ENCODE results near the gene FRYL. TPM values are rescaled to one million over a fixed set of nuclear protein-coding genes. Genes with fewer than 3 reads are reported as not detected.

FRYL gene
- total RNA-seq, 1 experiment from 2014 or later = 29.9 TPM

- no peak overlapping the region for H3K4me3 ChIP-seq (ENCODE audit: low read length)
- intact Hi-C loops (cut with micrococcal nuclease) = no loop called here
- no peaks in the 10 kb centered on the region for H3F3A ChIP-seq (ENCODE audit: low read length, unreplicated experiment)
- POLR2A ChIA-PET (ENCODE audit: unreplicated experiment) = interaction anchor here (0.6 kb wide), 1 partner anchor 13 kb away, joined by 4 read pairs; no protein-coding TSS in a partner anchor
- BruUV-seq (replicated peaks) = no TSS peak
- H3K4me1 ChIP-seq (ENCODE audit: insufficient read depth, low read length) = no peaks in the 10 kb centered on the region
- ATAC-seq (no peak), DNase-seq (no peak)
- H4K20me1 ChIP-seq (ENCODE audit: low read length) = no peaks in the 10 kb centered on the region
- no peak overlapping the region for H3K27ac ChIP-seq (ENCODE audit: low read length)
- TF ChIP-seq EZH2 (IDR thresholded peaks at IDR 0.05; ENCODE audit: low read length, unreplicated experiment) (no peak), EZH2phosphoT487 (IDR thresholded peaks at IDR 0.05; ENCODE audit: borderline replicate concordance, low read length) (no peak), CTCF (conservative IDR thresholded peaks at IDR 0.05; ENCODE audit: low read depth, low read length) (no peak)
- no peak overlapping the region for H2AFZ ChIP-seq (ENCODE audit: low read length)
- no peaks in the 10 kb centered on the region for H3K9me3 ChIP-seq (ENCODE audit: low read length)
- CTCF ChIA-PET = no interaction called here
- no peaks in the 10 kb centered on the region; the same call in 1 of the 2 replicates for H3K36me3 ChIP-seq (ENCODE audit: low read depth, low read length)
- no peaks in the 10 kb centered on the region for H3K27me3 ChIP-seq (ENCODE audit: low read length)
- H3K9me2 ChIP-seq (replicated peaks; ENCODE audit: low read length) = no peaks in the 10 kb centered on the region
- no peaks in the 10 kb centered on the region for H3K79me2 ChIP-seq (ENCODE audit: low read length)
- H3K4me2 ChIP-seq (ENCODE audit: low read length) = no peak overlapping the region
- H3K9ac ChIP-seq (ENCODE audit: low read length) = no peak overlapping the region
These were observed 159.2 kb downstream of the FRYL start for GRCh38 chr4:48620831-48621230.

DNA sequence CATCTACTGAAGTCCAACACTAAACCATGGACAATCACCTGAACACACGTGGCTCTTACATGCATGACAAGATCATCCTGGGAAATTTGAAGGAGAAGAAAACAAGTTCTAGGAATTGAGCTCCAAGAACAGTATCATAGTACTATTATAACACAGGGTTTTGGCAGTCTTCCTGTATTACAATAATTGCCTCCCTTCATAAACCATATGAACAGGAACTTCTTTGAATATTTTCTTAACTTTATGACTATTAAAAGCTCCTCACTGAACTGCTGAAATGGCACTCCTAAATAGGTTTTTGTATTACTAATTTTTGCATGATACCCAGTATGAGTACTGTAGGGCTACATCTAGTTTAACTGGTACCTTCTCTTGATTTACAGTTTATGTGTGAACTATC is 160.0 kb downstream of the FRYL start:
- Histone ChIP-seq H3K79me2 (ENCODE audit: low read length) (no peaks in the 10 kb centered on the region), H3K9ac (ENCODE audit: low read length) (no peak overlapping the region), H2AFZ (ENCODE audit: low read length) (no peak overlapping the region), H3K36me3 (ENCODE audit: low read depth, low read length) (no peaks in the 10 kb centered on the region; the same call in 1 of the 2 replicates), H3K27me3 (ENCODE audit: low read length) (no peaks in the 10 kb centered on the region), H4K20me1 (ENCODE audit: low read length) (no peaks in the 10 kb centered on the region), H3K4me1 (ENCODE audit: insufficient read depth, low read length) (no peaks in the 10 kb centered on the region), H3K27ac (ENCODE audit: low read length) (no peak overlapping the region), H3K4me2 (ENCODE audit: low read length) (no peak overlapping the region), H3K9me2 (replicated peaks; ENCODE audit: low read length) (no peaks in the 10 kb centered on the region), H3F3A (ENCODE audit: low read length, unreplicated experiment) (no peaks in the 10 kb centered on the region), H3K4me3 (ENCODE audit: low read length) (no peak overlapping the region), H3K9me3 (ENCODE audit: low read length) (no peaks in the 10 kb centered on the region)
- ATAC-seq = peak; percentile 52
- TF ChIP-seq EZH2 (IDR thresholded peaks at IDR 0.05; ENCODE audit: low read length, unreplicated experiment) (no peak), EZH2phosphoT487 (IDR thresholded peaks at IDR 0.05; ENCODE audit: borderline replicate concordance, low read length) (no peak), CTCF (conservative IDR thresholded peaks at IDR 0.05; ENCODE audit: low read depth, low read length) (no peak)
- intact Hi-C loops (cut with micrococcal nuclease) = no loop called here
- CTCF ChIA-PET = no interaction called here
- no peak for DNase-seq
- BruUV-seq (replicated peaks) = no TSS peak
- POLR2A ChIA-PET (ENCODE audit: unreplicated experiment) = no interaction called here

DNA sequence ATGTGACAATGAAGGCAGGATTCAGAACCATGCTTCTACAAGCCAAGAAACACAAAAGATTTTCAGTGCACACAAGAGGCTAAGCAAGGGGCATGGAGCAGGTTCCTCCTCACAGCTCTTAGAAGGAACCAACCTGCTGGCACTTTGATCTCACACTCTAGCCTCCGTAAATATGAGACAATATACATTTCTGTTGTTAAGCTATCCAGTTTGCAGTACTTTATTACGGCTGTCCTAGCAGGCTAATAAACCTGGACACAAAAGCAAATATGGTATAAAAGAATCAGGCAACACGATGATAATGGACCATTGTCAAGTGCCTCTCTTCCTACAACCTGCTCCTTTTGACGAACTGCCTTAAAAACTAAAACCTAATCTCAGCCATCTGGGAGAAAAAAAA is 175.6 kb downstream of the FRYL start:
- intact Hi-C loops (cut with micrococcal nuclease) = no loop called here
- Histone ChIP-seq H3K4me3 (ENCODE audit: low read length) (no peak overlapping the region), H3K27ac (ENCODE audit: low read length) (no peak overlapping the region), H3K27me3 (ENCODE audit: low read length) (no peaks in the 10 kb centered on the region), H3K9me2 (replicated peaks; ENCODE audit: low read length) (no peaks in the 10 kb centered on the region), H3F3A (ENCODE audit: low read length, unreplicated experiment) (no peaks in the 10 kb centered on the region), H4K20me1 (ENCODE audit: low read length) (no peaks in the 10 kb centered on the region), H3K9me3 (ENCODE audit: low read length) (no peaks in the 10 kb centered on the region), H3K4me1 (ENCODE audit: insufficient read depth, low read length) (peaks cover 25% of the 10 kb centered on the region), H3K4me2 (ENCODE audit: low read length) (no peak overlapping the region), H3K36me3 (ENCODE audit: low read depth, low read length) (no peaks in the 10 kb centered on the region), H2AFZ (ENCODE audit: low read length) (no peak overlapping the region), H3K9ac (ENCODE audit: low read length) (no peak overlapping the region), H3K79me2 (ENCODE audit: low read length) (no peaks in the 10 kb centered on the region)
- ChIA-PET POLR2A (ENCODE audit: unreplicated experiment) (no interaction called here), CTCF (no interaction called here)
- no peak for TF ChIP-seq EZH2 (IDR thresholded peaks at IDR 0.05; ENCODE audit: low read length, unreplicated experiment)
- TF ChIP-seq EZH2phosphoT487 (IDR thresholded peaks at IDR 0.05; ENCODE audit: borderline replicate concordance, low read length) = no peak
- no peak for TF ChIP-seq CTCF (conservative IDR thresholded peaks at IDR 0.05; ENCODE audit: low read depth, low read length)
- ATAC-seq (peak; percentile 13; the same call in 1 of the 2 replicates), DNase-seq (no peak)
- BruUV-seq (replicated peaks) = no TSS peak

Measured in PC-3 (cell line).